HL-60 (cell line): ENCODE results near the gene USF1.

Experiments used
- CTCF ChIP-seq: IDR thresholded peaks from one replicate; pipeline ENCODE4 v1.5.1; 2011; ENCODE audit warnings: low read length, control low read depth, inconsistent platforms; ENCODE audit not compliant: insufficient read depth
- GABPA ChIP-seq: IDR thresholded peaks from 2 replicates; pipeline ENCODE4 v1.6.1; 2012; ENCODE audit warnings: low read depth
- POLR2AphosphoS5 ChIP-seq: IDR thresholded peaks from 2 replicates; pipeline ENCODE4 v1.6.1; 2012; ENCODE audit warnings: low read depth
- REST ChIP-seq: IDR thresholded peaks from 2 replicates; pipeline ENCODE4 v1.6.1; 2012; ENCODE audit warnings: low read depth; ENCODE audit not compliant: insufficient replicate concordance
- SPI1 ChIP-seq: IDR thresholded peaks from 2 replicates; pipeline ENCODE4 v1.6.1; 2012; ENCODE audit warnings: low read depth, mild to moderate bottlenecking, borderline replicate concordance

- no peak for TF ChIP-seq CTCF
- no peak for TF ChIP-seq POLR2AphosphoS5
- TF ChIP-seq GABPA, result no peak
- TF ChIP-seq SPI1, result no peak
- TF ChIP-seq REST, result no peak
Observed at GRCh38 chr1:161070761-161071160, 25.0 kb upstream of the USF1 start.
